HepG2 (cell line): ENCODE results near the gene COBL.

Experiments
- BHLHE40 ChIP-seq: IDR thresholded peaks from 2 replicates; pipeline ENCODE4 v1.6.1; 2011; ENCODE audit warnings: low read length, improper control_type of control experiment
- FOXJ3 ChIP-seq: sonication (generic); formaldehyde crosslinking; IDR thresholded peaks from 2 replicates; pipeline ENCODE4 v1.4.0; 2020; ENCODE audit warnings: missing genetic modification reagents, mild to moderate bottlenecking, borderline replicate concordance
- GZF1 ChIP-seq: sonication (generic); formaldehyde crosslinking; IDR thresholded peaks from 2 replicates; pipeline ENCODE4 v1.5.1; 2020; ENCODE audit warnings: mild to moderate bottlenecking, missing genetic modification reagents
- PLRG1 ChIP-seq: fragments of 450-650 bp; conservative IDR thresholded peaks from 2 replicates; pipeline ENCODE4 v1.6.1; 2016
- SALL2 ChIP-seq: sonication (generic); formaldehyde crosslinking; IDR thresholded peaks from 2 replicates; pipeline ENCODE4 v1.8.1; 2023; ENCODE audit warnings: mild to moderate bottlenecking, missing genetic modification reagents, inconsistent platforms
- TAF1 ChIP-seq: sonication (generic); formaldehyde crosslinking; IDR thresholded peaks from 2 replicates; pipeline ENCODE4 v1.4.0; 2020; ENCODE audit warnings: missing genetic modification reagents
- TCF7 ChIP-seq: sonication (generic); IDR thresholded peaks from 2 replicates; pipeline ENCODE4 v1.6.1; 2016; ENCODE audit warnings: antibody characterized with exemption, low read depth
- ZNF3 ChIP-seq: IDR thresholded peaks from 2 replicates; pipeline ENCODE4 v1.7.0; 2017; ENCODE audit warnings: inconsistent platforms
- ZNF484 ChIP-seq: sonication (generic); formaldehyde crosslinking; IDR thresholded peaks from 2 replicates; pipeline ENCODE4 v1.5.1; 2020; ENCODE audit warnings: mild to moderate bottlenecking, low read depth, missing genetic modification reagents, borderline replicate concordance
- ZNF776 ChIP-seq: sonication (generic); formaldehyde crosslinking; IDR thresholded peaks from 2 replicates; pipeline ENCODE4 v1.4.0; 2020; ENCODE audit warnings: mild to moderate bottlenecking, missing genetic modification reagents
- TF ChIP-seq, protein P1 (sequence below): sonication (generic); formaldehyde crosslinking; IDR thresholded peaks from 2 replicates; pipeline ENCODE4 v1.5.0; 2020; ENCODE audit warnings: mild to moderate bottlenecking, missing genetic modification reagents, moderate library complexity
- TF ChIP-seq, protein P2 (sequence below): IDR thresholded peaks from 2 replicates; pipeline ENCODE4 v1.6.1; 2012; ENCODE audit warnings: inconsistent platforms

DNA sequence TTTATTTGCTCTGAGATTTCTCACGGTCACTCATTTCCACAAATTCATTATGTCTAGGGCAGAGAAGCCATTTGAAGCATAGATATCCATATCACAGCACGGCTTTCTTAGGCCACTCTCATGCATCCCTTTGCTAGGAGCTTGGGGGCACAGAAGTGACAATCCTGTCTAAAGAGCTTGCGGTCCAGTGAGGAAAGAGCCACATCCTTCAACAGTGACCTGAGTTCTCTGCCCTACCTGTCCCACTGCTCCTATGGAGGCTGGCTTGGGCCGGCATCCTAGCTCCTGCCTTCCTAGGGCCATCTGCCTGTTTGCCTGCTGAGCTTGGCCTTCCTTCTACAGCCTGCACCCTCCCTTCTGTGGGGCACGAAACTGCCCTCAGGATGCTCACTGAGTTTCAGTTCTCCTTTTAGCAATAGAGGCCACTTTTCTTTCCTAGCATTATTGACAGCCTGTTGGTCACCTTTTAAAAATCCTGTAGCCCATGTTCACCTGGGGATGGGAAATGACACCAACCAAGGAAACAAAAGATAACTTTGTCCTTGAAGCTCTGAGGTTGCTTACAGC is 321.8 kb downstream of the COBL start:
- TF ChIP-seq FOXJ3 (CRISPR knock-in tag) (no peak), ZNF484 (CRISPR knock-in tag) (no peak), GZF1 (CRISPR knock-in tag) (no peak), BHLHE40 (no peak), TCF7 (no peak), PLRG1 (no peak), ZNF776 (CRISPR knock-in tag) (no peak), SALL2 (CRISPR knock-in tag) (no peak), TAF1 (no peak), ZNF3 (CRISPR knock-in tag) (no peak)
- TF ChIP-seq, protein P1, sequence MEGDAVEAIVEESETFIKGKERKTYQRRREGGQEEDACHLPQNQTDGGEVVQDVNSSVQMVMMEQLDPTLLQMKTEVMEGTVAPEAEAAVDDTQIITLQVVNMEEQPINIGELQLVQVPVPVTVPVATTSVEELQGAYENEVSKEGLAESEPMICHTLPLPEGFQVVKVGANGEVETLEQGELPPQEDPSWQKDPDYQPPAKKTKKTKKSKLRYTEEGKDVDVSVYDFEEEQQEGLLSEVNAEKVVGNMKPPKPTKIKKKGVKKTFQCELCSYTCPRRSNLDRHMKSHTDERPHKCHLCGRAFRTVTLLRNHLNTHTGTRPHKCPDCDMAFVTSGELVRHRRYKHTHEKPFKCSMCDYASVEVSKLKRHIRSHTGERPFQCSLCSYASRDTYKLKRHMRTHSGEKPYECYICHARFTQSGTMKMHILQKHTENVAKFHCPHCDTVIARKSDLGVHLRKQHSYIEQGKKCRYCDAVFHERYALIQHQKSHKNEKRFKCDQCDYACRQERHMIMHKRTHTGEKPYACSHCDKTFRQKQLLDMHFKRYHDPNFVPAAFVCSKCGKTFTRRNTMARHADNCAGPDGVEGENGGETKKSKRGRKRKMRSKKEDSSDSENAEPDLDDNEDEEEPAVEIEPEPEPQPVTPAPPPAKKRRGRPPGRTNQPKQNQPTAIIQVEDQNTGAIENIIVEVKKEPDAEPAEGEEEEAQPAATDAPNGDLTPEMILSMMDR (CRISPR knock-in tag) = no peak
- TF ChIP-seq, protein P2, sequence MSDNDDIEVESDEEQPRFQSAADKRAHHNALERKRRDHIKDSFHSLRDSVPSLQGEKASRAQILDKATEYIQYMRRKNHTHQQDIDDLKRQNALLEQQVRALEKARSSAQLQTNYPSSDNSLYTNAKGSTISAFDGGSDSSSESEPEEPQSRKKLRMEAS = no peak
